GM18951 (cell line): ENCODE results near the gene ZP1.

ENCODE experiments used
- POLR2A ChIP-seq: IDR thresholded peaks from 4 replicates; pipeline ENCODE4 v1.6.1; 2011; ENCODE audit warnings: mild to moderate bottlenecking; ENCODE audit not compliant: insufficient read length, insufficient read depth; ENCODE audit errors: extremely low read depth
- in situ Hi-C: fragments of 300-500 bp; cut with MboI; formaldehyde crosslinking; loops from one replicate; pipeline ENCODE4 v1.12.0; 2022; ENCODE audit warnings: low sequenced_read_pairs, mixed read lengths, inconsistent platforms; ENCODE audit not compliant: unreplicated experiment

ZP1 gene

DNA sequence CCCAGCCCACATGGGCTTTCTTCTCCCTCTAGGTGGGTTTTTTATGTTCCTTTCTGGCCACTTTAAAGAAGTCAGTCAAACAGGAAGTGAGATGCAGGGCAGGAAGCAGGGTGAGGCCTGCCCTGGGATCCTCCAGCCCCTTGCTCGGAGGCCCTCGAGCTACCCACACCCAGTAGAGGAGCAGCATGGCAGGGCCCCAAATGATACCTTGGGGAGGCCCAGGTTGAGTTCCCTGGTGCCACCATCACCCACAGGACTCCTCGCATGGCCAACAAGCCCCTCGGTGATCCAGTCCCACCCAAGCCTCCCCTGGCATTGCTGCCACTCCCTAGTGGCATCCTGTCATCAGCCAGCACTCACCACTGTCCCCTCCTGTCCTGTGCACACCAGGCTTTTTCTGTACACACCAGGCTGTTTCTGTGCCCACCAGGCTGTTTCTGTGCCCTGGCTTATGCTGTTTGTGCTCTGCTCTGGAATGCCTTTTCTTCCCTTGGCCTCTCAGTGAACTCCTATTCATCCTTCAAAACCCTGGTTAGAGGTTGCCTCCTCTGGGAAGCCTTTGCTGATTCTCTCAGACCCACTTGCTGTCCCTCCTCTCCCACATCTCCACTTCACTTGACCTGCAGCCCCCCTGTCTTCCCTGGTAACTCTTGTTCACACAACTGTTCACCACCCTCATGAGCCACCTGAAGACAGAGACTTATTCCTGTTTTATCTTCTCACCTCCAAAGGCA lies 8.4 kb upstream of the ZP1 start:
- TF ChIP-seq POLR2A: no peak
- in situ Hi-C loops: no loop called here

DNA sequence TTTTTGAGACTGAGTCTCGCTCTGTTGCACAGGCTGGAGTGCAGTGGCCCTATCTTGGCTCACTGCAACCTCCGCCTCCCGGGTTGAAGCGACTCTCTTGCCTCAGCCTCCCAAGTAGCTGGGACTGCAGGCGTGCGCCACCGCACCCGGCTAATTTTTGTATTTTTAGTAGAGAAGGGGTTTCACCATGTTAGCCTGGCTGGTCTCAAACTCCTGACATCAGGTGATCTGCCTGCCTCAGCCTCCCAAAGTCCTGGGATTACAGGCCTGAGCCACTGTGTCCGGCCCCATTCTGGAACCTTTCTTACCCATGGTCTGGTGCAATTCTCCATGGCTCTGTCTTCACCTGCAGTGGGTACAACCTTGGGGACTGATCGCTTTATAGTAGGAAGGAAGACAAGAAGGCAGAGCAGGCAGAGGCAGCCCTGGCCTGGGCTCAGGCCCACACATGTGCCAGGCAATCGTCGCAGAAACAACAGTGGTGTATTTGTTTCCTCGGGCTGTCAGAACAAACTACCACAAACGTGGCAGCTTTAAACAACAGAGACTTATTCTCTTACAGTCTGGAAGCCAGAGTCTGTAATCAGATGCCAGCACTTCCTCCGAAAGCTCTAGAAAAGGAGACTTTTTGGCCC lies 7.6 kb upstream of the ZP1 start:
- in situ Hi-C loops: no loop called here
- TF ChIP-seq POLR2A: no peak

DNA sequence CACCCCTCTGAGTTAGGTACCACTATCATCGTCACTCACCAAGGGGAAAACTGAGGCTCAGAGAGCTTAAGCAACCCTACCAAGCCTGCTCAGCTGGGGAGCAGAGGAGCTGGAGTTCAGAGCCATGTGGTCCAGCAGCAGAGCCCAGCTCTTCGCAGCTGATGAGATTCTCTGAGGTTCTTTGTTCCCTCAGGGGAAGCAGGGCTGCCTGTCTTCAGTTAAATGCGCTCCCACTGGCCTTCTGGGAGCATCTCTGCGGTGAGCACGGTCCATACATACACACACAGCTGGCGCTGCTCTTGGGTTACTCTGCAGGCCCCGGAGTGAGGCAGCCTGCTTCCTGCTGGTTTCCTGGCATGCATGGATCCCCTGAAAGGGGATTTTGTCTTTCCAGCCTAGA lies 6.4 kb upstream of the ZP1 start:
- in situ Hi-C loops: no loop called here
- TF ChIP-seq POLR2A: no peak

DNA sequence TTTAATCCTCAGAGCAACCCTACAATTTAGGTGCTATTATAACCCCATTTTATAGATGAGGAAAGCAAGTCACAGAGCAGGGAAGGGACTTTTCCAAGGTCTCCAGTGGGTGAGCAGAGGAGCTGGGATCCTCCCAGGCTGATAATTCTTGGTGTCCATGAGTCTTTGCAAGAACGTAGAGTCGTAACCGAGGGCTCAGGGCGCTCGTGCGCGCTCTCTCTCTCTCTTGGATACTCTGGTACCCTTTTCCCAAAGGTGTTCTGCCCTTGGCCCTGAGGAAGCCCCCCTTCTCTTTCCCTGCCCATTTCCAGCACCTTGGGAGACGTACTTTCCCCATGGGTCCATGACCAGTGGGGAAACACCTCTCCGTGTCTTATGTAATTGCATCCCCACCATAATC lies 5.2 kb upstream of the ZP1 start:
- no peak for TF ChIP-seq POLR2A
- in situ Hi-C loops: no loop called here

DNA sequence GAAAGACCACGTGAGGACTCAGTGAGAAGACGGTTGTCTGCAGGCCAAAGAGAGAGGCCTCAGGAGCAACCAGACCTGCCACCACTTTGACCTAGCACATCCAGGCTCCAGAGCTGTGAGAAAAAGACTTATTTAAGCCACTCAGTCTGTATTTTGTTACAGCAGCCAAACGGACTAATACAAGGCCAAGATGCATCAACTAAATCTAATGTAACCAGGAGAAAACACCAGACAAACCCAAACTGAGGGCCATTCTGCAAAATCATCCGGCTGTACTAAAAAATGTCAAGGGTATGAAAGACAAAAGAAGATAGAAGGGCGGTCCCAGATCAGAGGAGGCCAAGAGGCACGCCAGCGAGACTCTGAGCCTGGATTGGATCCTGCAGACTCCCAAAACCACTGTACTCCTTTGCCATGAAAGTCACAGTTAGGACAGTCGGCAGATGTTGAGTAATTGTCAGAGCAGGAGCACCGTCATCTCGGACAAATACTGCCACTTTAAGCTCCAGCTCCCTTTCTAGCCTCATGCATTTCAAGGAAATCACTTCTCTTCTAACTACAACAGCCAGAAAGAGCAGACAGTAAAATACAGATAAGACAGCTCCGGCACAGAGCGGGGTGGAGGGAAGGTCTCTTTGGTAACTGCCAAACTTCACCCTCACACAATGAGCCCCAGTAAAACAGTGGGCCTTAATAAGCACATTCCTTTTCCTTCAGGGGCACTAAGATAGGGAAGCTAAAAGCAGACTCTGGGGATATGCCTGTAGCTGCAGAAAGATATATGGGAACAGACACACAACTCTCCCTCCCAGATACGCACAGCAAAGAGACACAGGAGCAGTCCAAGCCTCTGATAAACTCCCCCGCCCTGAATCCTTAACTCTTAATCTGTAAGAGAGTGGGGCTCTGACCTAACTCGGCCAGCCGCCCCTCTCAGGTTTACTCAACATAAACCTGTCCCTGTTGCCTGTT lies 3.5 kb upstream of the ZP1 start:
- in situ Hi-C loops: no loop called here

DNA sequence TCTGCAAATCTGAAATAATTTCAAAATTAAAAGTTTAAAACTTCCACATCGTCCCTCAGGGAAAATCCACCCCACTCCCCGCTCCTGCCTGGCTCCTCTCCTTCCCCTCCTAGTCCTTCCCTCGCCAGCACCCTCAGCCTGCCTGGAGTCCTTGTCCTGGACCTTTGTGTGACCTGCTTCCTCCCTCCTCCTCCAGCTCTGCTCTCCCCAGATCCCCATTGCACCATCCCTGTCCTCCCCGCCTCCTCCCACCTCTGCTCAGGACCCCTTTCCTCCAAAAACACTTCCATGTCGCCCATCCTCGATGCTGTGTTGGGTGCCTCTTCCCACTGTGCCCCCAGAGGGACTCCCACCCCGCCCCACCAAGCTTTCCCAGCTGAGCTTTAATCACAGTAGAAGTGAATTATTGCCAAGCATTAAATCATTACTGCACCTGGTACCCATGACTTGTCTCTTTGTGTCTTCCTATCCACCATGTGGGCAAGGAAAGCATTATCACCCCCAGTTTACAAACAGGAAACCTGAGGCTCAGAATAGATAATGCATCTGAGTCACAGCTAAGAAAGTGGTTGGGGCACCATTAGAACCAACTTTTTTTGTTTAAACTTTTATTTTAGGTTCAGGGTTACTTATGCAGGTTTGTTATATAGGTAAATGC lies 2.4 kb upstream of the ZP1 start:
- in situ Hi-C loops: no loop called here
- no peak for TF ChIP-seq POLR2A

More for the DNA sequence above, 3.5 kb upstream of the ZP1 start:
- no peak for TF ChIP-seq POLR2A

DNA sequence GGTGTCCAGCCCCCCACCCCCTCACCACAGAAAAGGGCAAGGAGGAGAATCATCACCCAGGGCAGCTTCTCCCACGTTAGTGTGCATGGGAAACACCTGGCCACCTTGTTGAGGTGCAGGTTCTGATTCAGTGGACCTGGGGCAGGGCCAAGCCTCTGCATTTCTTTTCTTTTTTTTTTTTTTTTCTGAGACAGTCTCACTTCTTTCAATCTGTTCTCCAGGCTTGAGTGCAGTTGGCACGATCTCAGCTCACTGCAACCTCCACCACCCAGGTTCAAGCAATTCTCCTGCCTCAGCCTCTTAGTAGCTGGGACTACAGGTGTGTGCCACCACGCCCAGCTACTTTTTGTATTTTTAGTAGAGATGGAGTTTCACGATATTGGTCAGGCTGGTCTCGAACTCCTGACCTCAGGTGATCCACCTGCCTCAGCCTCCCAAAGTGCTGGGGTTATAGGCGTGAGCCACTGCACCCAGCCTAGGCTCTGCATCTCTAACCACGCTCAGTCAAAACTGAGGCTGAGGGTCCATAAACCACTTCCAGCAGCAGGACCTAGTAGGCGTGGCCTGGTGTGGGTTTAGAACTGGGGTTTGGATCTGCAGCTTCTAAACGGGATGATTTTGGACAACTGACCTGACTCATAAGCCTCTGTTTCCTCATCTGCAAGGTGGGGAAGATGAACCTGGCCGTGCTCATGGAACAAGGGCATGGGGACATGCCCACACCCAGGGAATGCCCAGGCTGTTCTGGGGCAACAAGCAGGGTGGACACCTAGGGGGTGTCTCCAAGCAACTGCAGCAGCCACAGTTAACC lies 734 bp downstream of the ZP1 start:
- no peak for TF ChIP-seq POLR2A
- in situ Hi-C loops: no loop called here

DNA sequence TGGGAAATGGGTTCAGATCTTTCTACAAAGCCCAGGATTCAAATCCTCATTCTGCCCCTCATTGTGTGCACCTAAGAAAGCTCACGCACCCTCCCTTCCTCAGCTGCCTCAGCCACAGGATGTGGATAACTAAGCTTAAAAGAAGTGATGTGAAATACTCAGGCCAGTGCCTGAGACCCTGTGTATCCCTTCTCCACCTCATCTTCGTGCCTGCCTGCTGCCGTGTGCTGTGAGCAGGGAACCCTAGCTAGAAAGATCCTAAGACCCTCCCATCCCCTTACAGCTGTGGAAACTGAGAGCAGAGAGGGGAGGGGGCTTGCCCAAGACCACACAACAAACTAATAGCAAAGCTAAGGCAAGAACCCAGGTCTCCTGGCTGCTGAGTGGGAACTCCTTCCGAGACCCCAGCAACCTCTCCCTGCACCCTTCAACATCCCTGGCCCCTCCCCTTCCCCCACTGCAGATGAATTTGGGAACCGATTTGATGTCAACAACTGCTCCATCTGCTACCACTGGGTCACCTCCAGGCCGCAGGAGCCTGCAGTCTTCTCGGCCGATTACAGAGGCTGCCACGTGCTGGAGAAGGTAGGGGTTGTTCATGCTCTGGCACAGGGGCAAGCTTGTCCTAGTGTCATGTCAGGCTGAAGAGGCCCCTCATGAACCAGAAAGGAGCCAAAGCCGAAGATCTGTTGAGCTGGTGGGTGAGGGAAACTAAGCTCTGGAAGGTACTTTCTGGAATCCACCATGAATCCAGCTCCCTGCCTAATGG lies 1.5 kb downstream of the ZP1 start:
- TF ChIP-seq POLR2A: no peak
- in situ Hi-C loops: no loop called here

DNA sequence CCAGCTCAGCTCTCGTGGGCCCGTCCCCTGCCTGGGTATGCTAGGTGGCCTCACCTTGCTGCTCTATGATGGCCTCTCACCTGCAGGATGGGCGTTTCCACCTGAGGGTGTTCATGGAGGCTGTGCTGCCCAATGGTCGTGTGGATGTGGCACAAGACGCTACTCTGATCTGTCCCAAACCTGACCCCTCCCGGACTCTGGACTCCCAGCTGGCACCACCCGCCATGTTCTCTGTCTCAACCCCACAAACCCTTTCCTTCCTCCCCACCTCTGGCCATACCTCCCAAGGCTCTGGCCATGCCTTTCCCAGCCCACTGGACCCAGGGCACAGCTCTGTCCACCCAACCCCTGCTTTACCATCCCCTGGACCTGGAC lies 2.1 kb downstream of the ZP1 start:
- TF ChIP-seq POLR2A: no peak
- in situ Hi-C loops: no loop called here

DNA sequence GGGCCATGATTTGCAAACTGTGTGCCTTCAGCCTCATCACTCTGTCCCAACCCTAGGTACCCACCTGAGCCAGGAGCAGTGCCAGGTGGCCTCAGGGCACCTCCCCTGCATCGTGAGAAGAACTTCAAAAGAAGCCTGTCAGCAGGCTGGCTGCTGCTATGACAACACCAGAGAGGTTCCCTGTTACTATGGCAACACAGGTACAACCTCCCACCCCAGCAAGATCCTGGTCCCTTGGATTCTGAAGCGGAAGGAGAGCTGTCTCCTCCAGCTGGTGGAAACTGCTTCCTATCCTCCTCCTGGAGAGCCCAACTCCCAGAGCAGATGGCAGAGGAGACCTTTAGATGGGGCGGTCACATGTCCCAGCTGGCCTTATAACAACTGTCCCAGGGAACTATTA lies 2.9 kb downstream of the ZP1 start:
- in situ Hi-C loops: no loop called here
- TF ChIP-seq POLR2A: no peak

DNA sequence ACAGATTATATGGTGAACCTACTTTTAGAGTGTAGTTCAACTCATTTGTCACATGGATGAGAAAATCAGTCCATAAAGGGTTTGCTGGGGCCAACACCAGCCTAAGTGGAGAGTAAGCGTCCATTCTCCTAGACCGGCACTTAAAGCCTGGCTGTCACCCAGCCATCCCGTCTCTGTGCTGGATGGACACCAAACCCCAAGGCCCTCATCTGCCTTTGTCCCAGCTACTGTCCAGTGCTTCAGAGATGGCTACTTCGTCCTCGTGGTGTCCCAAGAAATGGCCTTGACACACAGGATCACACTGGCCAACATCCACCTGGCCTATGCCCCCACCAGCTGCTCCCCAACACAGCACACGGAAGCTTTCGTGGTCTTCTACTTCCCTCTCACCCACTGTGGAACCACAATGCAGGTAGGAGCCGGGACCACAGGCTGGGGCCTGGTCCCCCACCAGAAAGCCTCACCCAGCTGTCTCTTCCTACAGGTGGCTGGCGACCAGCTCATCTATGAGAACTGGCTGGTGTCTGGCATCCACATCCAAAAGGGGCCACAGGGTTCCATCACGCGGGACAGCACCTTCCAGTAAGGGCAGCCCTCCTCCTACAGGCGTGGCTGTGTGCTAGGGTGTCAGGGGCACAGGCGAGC lies 3.5 kb downstream of the ZP1 start:
- TF ChIP-seq POLR2A: no peak
- in situ Hi-C loops: no loop called here
